GM12878 (cell line): ENCODE data around the gene DENND6B. TPM values are rescaled to one million over a fixed set of nuclear protein-coding genes. Genes with fewer than 3 reads are reported as not detected.

ENCODE experiments used
- ATAC-seq: fragments of 200-7000 bp; cut with Tn5 transposase; 3 replicates; pipeline ENCODE4 v1.9.1; 2020; ENCODE audit warnings: mild to moderate bottlenecking, moderate library complexity
- BruUV-seq: library from RNA; stranded (reverse); fragments of 400-500 nt; replicated peaks from 2 replicates; lab custom pipeline; 2021; lab: Mats Ljungman, UMichigan
- CTCF ChIA-PET: fragments of 300-600 bp; sonication (Branson Sonifier 250); formaldehyde crosslinking; extraction: SDS; loops from one replicate; lab custom pipeline; 2021; ENCODE audit warnings: inconsistent platforms; lab: Yijun Ruan, JAX
- POLR2A ChIA-PET: fragments of 350-600 bp; formaldehyde crosslinking; extraction: SDS; loops from one replicate; lab custom pipeline; 2021; ENCODE audit warnings: inconsistent platforms; lab: Charles Lee
- RAD21 ChIA-PET: fragments of 300-600 bp; sonication (Branson Sonifier 250); formaldehyde crosslinking; loops from one replicate; lab custom pipeline; 2023; ENCODE audit warnings: antibody characterized with exemption; ENCODE audit not compliant: unreplicated experiment; lab: Charles Lee
- SMC1A ChIA-PET: fragments of 300-600 bp; sonication (Branson Sonifier 250); formaldehyde crosslinking; loops from one replicate; lab custom pipeline; 2023; ENCODE audit not compliant: unreplicated experiment, uncharacterized antibody; lab: Charles Lee
- DNase-seq: peaks from one replicate; pipeline ENCODE4 v3.0.0-alpha.2; 2011; ENCODE audit warnings: low read depth, low spot score
- FAIRE-seq: peaks from 3 replicates; lab custom pipeline; 2011; peaks lifted over from hg19 to GRCh38; lab: Jason Lieb, UNC
- H2AFZ ChIP-seq: 2 replicates; pipeline ENCODE4 v1.6.0; 2011; ENCODE audit warnings: low read depth, low read length, control low read depth; ENCODE audit not compliant: control insufficient read depth
- H3K27ac ChIP-seq: 2 replicates; pipeline ENCODE4 v1.5.1; 2011; ENCODE audit warnings: control low read depth; ENCODE audit not compliant: control insufficient read depth, insufficient read depth
- H3K27me3 ChIP-seq, 2 experiments: replicated peaks in 1 of 2; 2 replicates each; pipeline versions ENCODE4 v1.6.0 to v1.6.1; 2011; ENCODE audit warnings: low read length in 1 of 2; ENCODE audit not compliant: control insufficient read depth in 2 of 2, insufficient read depth in 2 of 2
- H3K36me3 ChIP-seq, 2 experiments: 2 replicates each; pipeline ENCODE4 v1.5.1; 2011; ENCODE audit warnings: low read length in 1 of 2; ENCODE audit not compliant: control insufficient read depth in 2 of 2, insufficient read depth in 2 of 2
- H3K4me1 ChIP-seq: 2 replicates; pipeline ENCODE4 v1.6.1; 2011; ENCODE audit warnings: mild to moderate bottlenecking, low read length, moderate library complexity, mixed read lengths; ENCODE audit not compliant: control insufficient read depth, insufficient read depth
- H3K4me2 ChIP-seq: 2 replicates; pipeline ENCODE4 v1.6.0; 2011; ENCODE audit warnings: control low read depth; ENCODE audit not compliant: control insufficient read depth, insufficient read depth
- H3K4me3 ChIP-seq: fragments of 200-600 bp; sonication (generic); 2 replicates; pipeline ENCODE4 v1.5.1; 2016
- H3K79me2 ChIP-seq: 2 replicates; pipeline ENCODE4 v1.6.0; 2011; ENCODE audit warnings: low read length; ENCODE audit not compliant: control insufficient read depth, insufficient read depth
- H3K9ac ChIP-seq: 2 replicates; pipeline ENCODE4 v1.8.0; 2011; ENCODE audit warnings: low read length, control low read depth, mixed read lengths; ENCODE audit not compliant: control insufficient read depth, insufficient read depth
- H3K9me3 ChIP-seq: replicated peaks from 3 replicates; pipeline ENCODE4 v1.5.1; 2011; ENCODE audit warnings: mild to moderate bottlenecking, low read length; ENCODE audit not compliant: control insufficient read depth, insufficient read depth
- H4K20me1 ChIP-seq: 2 replicates; pipeline ENCODE4 v1.6.0; 2011; ENCODE audit not compliant: control insufficient read depth, insufficient read depth
- BCL11A ChIP-seq: IDR thresholded peaks from 2 replicates; pipeline ENCODE4 v1.6.1; 2011; ENCODE audit warnings: low read depth, low read length
- CBFB ChIP-seq: IDR thresholded peaks from 2 replicates; pipeline ENCODE4 v1.6.1; 2016; ENCODE audit warnings: antibody characterized with exemption, low read depth
- ESRRA ChIP-seq: IDR thresholded peaks from 2 replicates; pipeline ENCODE4 v1.6.1; 2012; ENCODE audit warnings: mild to moderate bottlenecking, low read length, improper control_type of control experiment
- GABPA ChIP-seq: IDR thresholded peaks from 2 replicates; pipeline ENCODE4 v1.6.1; 2014; ENCODE audit warnings: antibody characterized with exemption, low read depth, mild to moderate bottlenecking, inconsistent platforms
- HCFC1 ChIP-seq: fragments of 150-350 bp; IDR thresholded peaks from 2 replicates; pipeline ENCODE4 v1.6.1; 2014; ENCODE audit warnings: low read length
- JUND ChIP-seq: IDR thresholded peaks from 2 replicates; pipeline ENCODE4 v1.6.1; 2012; ENCODE audit warnings: low read depth, mild to moderate bottlenecking, low read length, improper control_type of control experiment, moderate library complexity
- MTA2 ChIP-seq: fragments of 450-650 bp; IDR thresholded peaks from 2 replicates; pipeline ENCODE4 v1.6.1; 2016; ENCODE audit warnings: low read depth, mild to moderate bottlenecking, moderate library complexity
- POLR2AphosphoS2 ChIP-seq: IDR thresholded peaks from 2 replicates; pipeline ENCODE4 v1.6.1; 2011; ENCODE audit warnings: low read depth, mild to moderate bottlenecking, low read length, improper control_type of control experiment, moderate library complexity
- POLR2AphosphoS5 ChIP-seq: IDR thresholded peaks from 2 replicates; pipeline ENCODE4 v1.6.1; 2011; ENCODE audit warnings: mild to moderate bottlenecking, low read length, inconsistent platforms
- ZNF687 ChIP-seq: fragments of 450-650 bp; IDR thresholded peaks from 2 replicates; pipeline ENCODE4 v1.6.1; 2017; ENCODE audit warnings: mild to moderate bottlenecking, moderate library complexity
- whole genome bisulfite sequencing: methylation state at CpG from one replicate; pipeline ENCODE4 v1.1.6; 2016; ENCODE audit warnings: low lambda C conversion rate; ENCODE audit not compliant: insufficient replicate concordance, insufficient coverage; ENCODE audit errors: missing lambda C conversion rate; 5-methylcytosine and 5-hydroxymethylcytosine counted together
- in situ Hi-C: fragments of 300-500 bp; cut with MboI; formaldehyde crosslinking; loops from 9 replicates; pipeline ENCODE4 v1.14.3; 2018; ENCODE audit warnings: mixed read lengths
- intact Hi-C: fragments of 100-400 bp; cut with micrococcal nuclease; formaldehyde crosslinking; loops from one replicate; pipeline ENCODE4 v1.14.2; 2022; ENCODE audit not compliant: unreplicated experiment
- polyA plus RNA-seq, 11 experiments: library from polyadenylated mRNA; depleted of rRNA in 4 of 11; unstranded in 6 of 11; stranded (reverse) in 5 of 11; fragments of >200 nt; fragmentation: Nextera tagmentation in 4 of 11; fragmentation: Illumina TruSeq in 1 of 11; extraction: Ambion mirVana in 4 of 11; extraction: Trizol in 1 of 11; gene quantifications; 1 replicate in 1 of 11; 2 replicates in 10 of 11; pipeline versions ENCODE4 v1.2.1 to v1.2.3, GENCODE V29; 2011 to 2016; ENCODE audit warnings: inconsistent platforms in 2 of 11, missing spikeins in 2 of 11, low read depth in 1 of 11
- total RNA-seq, 4 experiments: library from RNA; depleted of rRNA in 3 of 4; stranded (reverse); fragments of >200 nt in 3 of 4; fragmentation: Illumina TruSeq in 1 of 4; extraction: Trizol in 1 of 4; gene quantifications; 2 replicates each; pipeline versions ENCODE4 v1.2.1 to v1.2.3, GENCODE V29; 2013 to 2021

The DENND6B gene
- total and polyA plus RNA-seq, 10 of the 15 experiments (the other 5 are each of a cell fraction or from before 2014, with no cell fraction given), result 0.72 to 11.3 (median 6.2) TPM

GRCh38 chr22:50314081-50314454 is 12.7 kb downstream of the DENND6B start:
- intact Hi-C loops, result no loop called here
- peak overlapping the region; percentile 88 for H3K9ac ChIP-seq
- WGBS, result 11% methylated on average over 14 of the region's 14 CpGs
- no peaks in the 10 kb centered on the region for H3K36me3 ChIP-seq
- H2AFZ ChIP-seq, result peak overlapping the region; percentile 94
- RAD21 ChIA-PET, result interaction anchor here (1.0 to 2.5 kb wide), 4 partner anchors 9 to 194 kb away, joined by 3 to 13 read pairs (median 4); partner anchors contain the start of genes LMF2 and NCAPH2
- peak overlapping the region; percentile 99 for H3K4me2 ChIP-seq
- POLR2A ChIA-PET, result interaction anchor here (0.6 to 1.9 kb wide), 5 partner anchors 9 to 211 kb away, joined by 3 to 11 read pairs (median 4); partner anchors contain the start of gene SCO2
- H3K4me1 ChIP-seq, result peaks cover 17% of the 10 kb centered on the region
- SMC1A ChIA-PET, result interaction anchor here (1.5 to 1.6 kb wide), 2 partner anchors 9 to 12 kb away, joined by 5 to 6 read pairs; no protein-coding TSS in a partner anchor
- H3K79me2 ChIP-seq, result peaks cover 13% of the 10 kb centered on the region
- H3K9me3 ChIP-seq, result no peaks in the 10 kb centered on the region
- H3K27me3 ChIP-seq, result no peaks in the 10 kb centered on the region
- H4K20me1 ChIP-seq, result no peaks in the 10 kb centered on the region
- TSS peak; percentile 90 for BruUV-seq
- no peak for TF ChIP-seq GABPA
- no peak for TF ChIP-seq MTA2
- TF ChIP-seq POLR2AphosphoS5, result no peak
- no peak for TF ChIP-seq POLR2AphosphoS2
- TF ChIP-seq CBFB, result no peak
- TF ChIP-seq ESRRA, result no peak
- no peak for TF ChIP-seq JUND
- TF ChIP-seq ZNF687, result no peak; the same call in 1 of the 2 replicates
- TF ChIP-seq HCFC1, result no peak
- TF ChIP-seq BCL11A, result no peak
- peak overlapping the region; percentile 70 for H3K4me3 ChIP-seq
- FAIRE-seq, result no peak
- in situ Hi-C loops, result no loop called here
- ATAC-seq, result peak; percentile 41
- peak overlapping the region; percentile 94 for H3K27ac ChIP-seq
- CTCF ChIA-PET, result interaction anchor here (0.6 to 1.9 kb wide), 6 partner anchors 10 to 308 kb away, joined by 3 to 9 read pairs (median 4); no protein-coding TSS in a partner anchor
- no peak for DNase-seq
